Activated effector memory CD4-positive, alpha-beta T cell treated with Interleukin-2 at 50 U/mL for 16 hours (primary cell): ENCODE results near the gene CFAP65.
A peak's percentile ranks its signal among the peaks of the same experiment; 100 is the strongest.

Experiments
- DNase-seq: peaks from one replicate; pipeline ENCODE4 v3.0.0-alpha.2; 2020

The CFAP65 gene

DNA sequence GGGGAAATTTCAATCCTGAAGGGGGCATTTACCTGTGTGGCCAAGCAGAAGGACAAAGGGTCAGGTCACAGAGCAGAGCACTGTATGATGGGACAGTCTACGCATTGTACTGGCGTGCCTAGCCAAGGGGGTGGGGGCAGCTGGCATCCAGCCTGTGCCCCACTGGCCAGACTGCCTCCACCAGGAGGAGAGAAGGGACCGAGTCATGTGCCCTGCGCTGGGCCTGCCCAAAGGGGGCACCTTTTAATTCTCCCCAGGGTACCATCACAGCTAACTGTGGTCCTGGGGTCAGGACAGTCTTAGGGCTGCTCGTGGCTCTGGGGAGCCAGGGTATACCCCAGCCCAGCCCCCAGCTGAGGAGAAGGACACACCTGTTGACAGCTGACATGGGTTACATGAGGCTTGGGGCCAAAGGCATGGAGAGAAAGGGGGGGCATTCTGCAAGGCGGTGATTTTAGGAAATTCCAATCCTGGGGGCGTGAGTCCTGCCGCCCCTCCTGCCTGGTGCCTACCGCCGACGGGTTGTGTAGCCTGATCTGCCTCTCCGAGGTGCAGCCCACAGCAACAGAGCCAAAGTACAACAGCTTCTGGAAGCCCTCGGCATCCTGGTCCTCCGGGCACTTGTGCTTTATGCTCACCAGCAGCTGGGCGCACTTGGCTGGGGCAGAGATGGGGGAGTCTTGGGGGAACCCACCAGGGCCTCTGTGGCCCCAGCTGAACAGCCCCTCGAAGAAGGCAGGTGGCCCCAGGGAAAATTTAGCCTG lies 11.0 kb downstream of the CFAP65 start:
- no peak for DNase-seq

DNA sequence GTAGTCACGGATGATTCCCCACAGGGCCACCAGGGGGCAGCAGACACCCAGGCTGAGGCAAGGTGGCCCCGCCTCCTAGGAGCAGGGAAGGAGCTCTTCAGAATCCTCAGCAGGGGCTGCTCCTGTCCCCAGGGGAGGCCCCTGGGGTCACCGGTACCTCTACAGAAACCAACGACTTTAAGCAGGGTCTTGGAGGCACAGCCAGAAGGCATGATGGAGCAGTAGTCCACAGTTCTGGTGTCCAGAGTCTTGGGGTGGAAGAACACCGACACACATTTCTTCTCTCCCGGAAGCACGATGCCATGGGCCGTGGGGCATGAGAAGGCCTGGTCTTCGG lies 11.5 kb downstream of the CFAP65 start:
- peak; percentile 57 for DNase-seq

DNA sequence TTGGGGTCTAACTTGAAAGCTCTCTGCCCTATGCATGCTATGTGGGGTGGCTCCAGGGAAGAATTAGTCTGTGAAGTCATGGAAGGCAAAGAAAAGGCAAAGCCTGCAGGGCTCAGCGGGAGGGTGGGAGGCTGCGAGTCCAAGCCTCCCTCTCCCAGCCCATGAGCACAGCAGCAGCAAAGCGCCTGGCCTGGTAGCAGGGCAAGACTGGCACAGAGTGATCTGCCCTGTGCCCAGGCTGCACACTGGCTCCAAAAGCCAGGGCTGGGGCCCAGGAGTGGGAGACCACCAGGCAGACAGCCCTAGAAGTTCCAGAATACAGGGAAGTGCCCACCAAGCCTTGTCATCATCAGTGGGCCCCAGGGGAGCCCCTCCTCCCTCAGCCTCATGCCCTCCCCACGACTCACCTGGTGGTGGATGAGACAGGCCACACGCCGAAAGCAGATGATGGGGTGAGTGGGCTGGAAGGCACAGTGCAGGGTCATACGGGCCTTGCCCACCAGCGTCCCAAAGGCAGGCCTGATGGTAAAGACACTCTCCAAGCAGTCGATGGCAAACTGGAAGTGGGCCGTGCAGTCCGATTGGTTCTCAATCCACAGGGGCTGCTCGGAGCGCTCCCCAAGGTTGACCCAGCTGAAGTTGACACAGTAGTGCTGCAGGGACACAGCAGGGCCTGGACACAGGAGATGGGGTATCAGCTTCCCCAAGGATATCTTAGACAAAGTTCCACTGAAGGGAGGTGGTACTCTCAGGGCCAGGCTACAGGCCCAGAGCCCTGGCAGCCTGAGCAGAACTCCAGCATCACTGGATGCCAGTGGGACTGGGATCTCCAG lies 12.1 kb downstream of the CFAP65 start:
- no peak for DNase-seq

GRCh38 chr2:219028141-219028540 lies 13.2 kb downstream of the CFAP65 start:
- DNase-seq = no peak

DNA sequence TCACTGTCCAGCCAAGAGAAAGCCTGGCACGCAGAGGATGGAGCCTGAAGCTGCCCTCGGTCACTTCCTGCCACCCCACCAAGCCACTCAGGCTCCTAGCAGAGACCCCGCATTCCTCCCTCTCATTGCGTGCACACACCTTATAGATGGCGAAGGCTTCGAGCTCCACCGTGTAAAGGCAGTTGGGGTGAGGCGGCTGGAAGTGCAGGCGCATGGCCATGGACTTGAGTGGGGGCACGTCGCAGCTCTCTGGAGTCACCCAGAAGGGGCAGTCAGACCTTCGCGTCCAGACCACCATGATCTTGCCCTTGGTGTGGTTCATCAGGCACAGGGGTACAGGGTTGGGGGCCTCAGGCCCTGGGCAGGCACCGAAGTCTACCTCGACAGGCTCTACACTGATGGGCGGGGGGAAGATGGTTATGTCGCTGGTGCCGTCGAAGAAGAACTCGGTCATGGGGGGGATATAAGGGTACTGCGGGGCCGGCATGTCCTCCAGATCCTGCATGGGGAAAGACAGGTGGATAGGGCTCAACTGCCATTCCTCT lies 13.7 kb downstream of the CFAP65 start:
- no peak for DNase-seq

GRCh38 chr2:219026946-219027345 lies 14.4 kb downstream of the CFAP65 start:
- DNase-seq = no peak

DNA sequence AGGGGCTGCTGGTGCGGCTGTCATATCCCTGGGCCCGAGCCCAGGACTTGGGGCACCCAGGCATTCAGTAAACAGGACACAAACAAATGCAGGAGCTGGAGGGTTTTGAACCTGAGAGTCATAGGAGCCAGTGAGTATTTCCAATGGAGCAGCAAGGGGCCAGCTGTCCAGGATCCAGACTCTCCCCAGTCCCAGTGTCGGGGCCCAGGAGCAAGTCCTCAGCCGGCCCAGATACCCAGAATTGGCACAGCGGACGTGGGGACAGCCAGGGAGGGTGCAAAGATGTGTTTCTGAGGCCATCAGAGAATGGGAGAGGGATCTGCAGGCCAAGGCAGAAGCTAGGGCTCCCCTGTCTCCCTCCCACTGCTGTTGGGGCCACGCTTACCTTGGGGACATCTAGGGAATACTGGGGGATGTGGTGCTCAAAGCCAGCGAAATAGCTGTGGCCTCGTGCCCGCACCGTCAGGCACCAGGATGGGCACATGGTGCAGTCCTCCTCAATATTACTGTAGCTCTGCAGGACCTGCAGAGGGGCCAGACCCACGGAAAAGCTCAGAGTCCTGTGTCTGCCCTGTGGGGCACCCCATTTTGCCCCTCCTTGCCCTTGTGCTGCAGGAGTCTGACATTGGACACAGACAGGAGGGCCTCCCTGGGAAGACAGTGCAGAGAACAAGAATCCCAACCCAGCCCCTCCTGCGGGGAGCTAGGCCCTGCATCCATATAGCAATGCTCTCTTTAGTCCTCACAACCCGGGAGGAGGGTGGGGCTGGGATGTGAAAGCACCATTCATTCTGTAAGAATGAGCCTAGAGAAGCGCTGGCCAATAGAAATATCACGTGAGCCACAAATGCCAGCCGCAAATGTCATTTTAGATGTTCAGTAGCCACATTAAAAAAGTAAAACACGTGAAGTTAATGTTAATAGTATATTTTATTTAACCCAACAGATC lies 15.4 kb downstream of the CFAP65 start:
- DNase-seq = no peak

DNA sequence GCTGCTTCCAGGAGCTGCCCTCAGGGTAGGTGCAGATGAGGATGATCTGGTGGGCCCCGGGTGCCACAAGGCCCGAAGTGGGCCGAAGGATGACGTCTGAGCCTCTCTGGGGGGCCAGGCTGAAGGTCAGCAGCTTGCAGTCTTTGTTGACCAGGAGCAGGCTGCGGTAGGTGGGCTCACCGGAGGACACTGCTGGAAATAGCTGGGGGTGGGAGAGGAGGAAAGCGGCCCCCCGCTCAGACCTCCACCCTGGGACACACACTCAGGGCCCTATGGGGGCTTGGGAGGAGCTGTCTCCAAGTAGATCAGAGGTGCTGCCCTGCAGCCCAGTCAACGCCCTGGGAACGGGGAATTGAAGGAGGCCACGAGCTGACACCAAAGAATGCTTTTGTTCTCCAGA lies 17.3 kb downstream of the CFAP65 start:
- no peak for DNase-seq

DNA sequence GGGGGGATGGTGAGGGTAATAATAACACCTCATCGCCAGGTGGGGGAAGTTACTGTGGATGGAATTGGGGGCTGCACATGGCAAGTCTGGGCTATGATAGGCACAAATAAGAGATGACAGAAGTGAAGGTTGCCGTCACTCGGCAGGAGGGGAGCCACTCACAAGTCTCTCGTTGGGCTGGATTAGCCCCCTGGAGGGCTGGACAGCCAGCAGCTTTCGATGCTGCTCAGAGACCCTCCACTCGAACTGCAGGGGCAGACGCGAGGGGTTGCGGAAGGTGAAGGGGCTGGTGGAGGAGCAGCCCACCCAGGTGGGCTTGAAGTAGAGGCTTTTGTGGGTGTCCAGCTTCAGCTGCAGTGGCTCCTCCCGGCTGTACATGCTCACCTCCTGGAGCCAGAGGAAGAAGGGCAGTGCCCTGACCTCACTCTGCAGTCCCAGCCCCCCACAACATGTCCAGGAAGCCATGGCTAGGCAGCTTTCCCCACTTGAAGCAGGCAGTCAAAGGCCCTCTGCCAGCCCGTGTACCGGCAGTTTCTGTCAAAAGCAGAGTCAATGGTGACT lies 18.2 kb downstream of the CFAP65 start:
- no peak for DNase-seq

DNA sequence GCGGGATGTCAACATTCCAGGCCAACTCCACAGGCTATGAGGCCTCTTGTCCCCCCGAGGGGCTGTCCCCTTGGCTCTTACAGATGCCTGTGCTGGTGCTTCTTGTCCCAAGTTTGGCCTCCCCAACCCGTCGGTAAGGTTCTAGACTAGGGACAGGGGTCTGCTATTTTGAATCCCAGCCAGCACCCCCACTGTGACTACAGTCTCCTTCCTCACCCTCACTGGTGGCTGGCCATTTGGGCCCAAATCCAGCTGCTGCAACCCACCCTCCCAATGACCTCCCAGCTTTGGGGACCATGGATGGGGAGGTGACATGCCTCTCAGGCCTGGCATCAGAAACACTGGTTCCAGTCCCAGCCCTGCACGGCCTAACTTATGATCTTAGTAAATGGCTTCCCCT lies 18.7 kb downstream of the CFAP65 start:
- DNase-seq = no peak

GRCh38 chr2:219022041-219022440 lies 19.3 kb downstream of the CFAP65 start:
- no peak for DNase-seq

DNA sequence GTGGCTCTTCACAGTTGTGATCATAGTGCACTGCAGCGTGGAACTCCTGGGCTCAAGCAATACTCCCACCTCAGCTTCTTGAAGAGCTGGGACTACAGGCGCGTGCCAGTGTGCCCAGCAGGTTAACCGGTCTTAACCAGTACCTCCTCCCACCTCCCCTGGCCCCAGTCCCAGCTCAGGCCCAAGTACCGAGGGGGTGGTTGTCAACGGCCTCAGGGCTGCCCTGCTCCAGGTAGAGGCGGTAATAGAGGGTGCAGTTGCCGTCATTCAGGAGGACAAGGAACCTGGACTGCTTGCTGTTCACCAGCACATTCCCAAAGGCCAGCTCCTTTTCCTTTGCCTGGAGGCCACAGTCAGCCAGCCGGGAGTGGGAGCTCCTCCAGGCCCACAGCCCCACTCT lies 19.7 kb downstream of the CFAP65 start:
- no peak for DNase-seq

GRCh38 chr2:219020604-219021365 lies 20.5 kb downstream of the CFAP65 start:
- no peak for DNase-seq

DNA sequence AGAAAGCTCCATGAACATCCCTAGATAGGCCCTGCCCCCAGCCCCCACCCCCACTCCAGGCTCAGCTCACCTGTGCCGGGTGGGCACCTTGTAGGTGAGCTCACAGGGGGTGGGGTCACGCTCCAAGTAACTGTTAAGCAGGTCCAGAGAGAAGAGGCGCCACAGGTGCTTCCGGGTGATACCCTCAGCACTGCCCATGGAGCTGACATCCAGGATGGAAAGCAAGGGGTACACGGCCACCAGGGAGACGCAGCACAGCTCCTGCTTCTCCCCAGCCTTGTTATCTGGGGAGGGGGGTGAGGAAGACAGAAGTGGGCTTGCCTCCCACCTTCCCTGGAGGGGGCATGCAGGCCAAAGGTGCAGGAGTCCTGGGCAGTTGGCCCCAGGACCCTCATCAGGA lies 21.9 kb downstream of the CFAP65 start:
- no peak for DNase-seq

DNA sequence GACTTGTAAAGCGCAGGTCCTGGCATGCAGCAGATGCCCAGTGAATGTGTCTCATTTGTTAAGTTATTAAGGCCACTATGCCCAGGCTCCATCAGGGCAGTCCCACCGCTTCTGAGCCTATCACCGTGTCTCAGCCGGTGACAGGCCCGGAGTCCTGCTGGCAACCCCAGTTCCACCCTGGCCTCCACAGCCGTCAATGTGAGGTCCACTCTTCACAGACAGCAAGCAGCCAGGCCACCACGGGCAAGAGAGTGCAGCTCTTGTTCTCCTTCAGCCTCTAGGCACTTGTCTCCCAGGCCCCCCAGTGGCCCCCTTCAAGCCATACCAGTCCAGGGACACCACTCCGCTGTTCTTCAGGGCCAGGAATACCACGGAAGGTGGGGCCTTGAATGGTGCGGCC lies 22.6 kb downstream of the CFAP65 start:
- DNase-seq = no peak

GRCh38 chr2:219018286-219018685 lies 23.0 kb downstream of the CFAP65 start:
- DNase-seq = no peak

DNA sequence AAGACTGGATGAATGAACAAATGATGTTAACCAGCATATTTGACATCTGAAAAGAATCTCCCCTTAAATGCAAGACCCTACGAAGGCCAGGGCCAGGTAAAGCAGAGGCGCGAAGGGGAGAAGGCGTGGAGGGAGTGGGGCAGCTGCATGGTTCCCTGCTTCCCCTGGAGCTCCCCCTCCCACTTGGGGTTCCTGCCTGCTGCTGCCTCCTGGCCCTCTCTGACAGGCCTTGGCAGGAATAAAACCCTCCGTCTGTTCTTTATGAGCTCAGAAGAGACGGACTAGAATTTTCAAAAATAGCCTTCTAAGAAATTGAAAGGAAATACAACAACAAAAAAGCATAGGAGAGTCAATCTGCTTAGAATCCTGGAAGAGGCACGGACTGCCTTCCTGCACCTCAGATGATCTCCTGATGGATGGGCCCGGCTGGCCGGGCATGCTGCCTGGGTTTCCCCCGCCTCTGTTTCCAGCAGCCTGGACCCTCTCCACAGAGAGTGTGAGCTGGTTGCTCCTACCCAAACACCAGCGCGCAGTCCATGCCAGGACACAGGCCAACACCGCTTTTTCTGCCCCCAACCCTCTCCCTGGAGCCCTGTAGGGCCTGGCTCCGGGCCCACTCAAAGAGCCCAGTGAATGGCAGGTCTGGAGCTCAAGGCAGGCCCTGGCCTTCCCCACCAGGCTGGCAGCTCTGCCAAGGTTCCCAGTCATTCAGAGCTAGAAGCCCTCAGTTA lies 23.9 kb downstream of the CFAP65 start:
- no peak for DNase-seq

DNA sequence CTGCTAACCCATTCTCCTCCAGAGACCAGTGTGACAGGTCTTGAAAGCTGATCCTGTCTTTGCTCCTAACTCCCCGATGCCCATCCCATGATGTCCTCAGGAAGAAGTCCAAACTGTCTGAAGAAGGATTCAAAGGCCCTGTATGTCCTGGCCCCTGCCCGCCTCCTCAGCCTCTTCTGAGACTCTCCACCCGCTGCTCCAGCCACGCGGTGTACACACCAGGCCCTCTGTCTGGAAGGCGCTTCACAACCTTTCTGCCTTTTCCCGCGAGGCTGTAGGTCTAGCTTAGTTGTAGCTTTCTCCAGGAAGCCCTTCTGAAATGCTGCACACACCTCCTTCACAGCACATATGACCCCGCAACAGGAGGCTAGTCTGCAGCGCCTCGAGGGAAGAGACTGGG lies 24.6 kb downstream of the CFAP65 start:
- no peak for DNase-seq

GRCh38 chr2:219010873-219011272 lies 30.4 kb downstream of the CFAP65 start:
- no peak for DNase-seq

DNA sequence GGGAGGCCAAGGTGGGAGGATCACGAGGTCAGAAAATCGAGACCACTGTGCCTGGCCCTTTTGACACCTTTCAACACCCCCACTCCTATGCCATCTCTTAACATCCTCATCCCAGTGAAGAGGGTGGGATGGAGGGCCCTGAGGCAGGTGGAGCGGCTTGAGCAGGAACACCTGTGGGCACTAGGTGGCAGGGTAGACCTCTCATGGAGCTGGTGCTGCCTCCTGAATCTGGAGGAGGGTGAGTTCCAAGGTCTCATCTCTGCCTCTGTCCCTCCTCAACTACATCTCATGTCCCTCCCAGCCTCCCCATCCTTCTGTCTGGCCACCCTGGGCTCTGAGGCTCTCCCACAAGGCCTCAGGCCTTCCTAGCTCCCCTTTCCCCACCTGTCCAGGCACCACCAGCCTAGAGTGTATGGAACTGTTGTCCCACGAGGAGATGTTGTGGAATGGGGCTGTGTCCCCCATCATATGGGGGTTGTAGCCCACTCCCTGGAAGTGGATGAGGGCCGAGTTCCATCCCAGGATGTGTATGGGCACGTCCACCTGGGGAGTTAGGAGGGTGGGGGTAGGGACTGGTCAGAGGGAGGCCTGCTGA lies 31.1 kb downstream of the CFAP65 start:
- no peak for DNase-seq

- DNase-seq = no peak
Measured at GRCh38 chr2:219009294-219009693, 32.0 kb downstream of the CFAP65 start.
